SK-N-SH treated with all-trans-retinoic acid at 6 μM for 48 hours (cell line): ENCODE results near the gene LUC7L.

Source experiments
- ESRRG ChIP-seq: fragments of 250-450 bp; sonication (Bioruptor Pico); IDR thresholded peaks from 2 replicates; pipeline ENCODE4 v1.6.1; 2021; ENCODE audit warnings: mild to moderate bottlenecking
- OSR1 ChIP-seq: fragments of 250-450 bp; sonication (Bioruptor Pico); IDR thresholded peaks from 2 replicates; pipeline ENCODE4 v1.8.0; 2022; ENCODE audit warnings: moderate library complexity, mild to moderate bottlenecking, inconsistent platforms
- PPARA ChIP-seq: fragments of 250-450 bp; sonication (Bioruptor Pico); IDR thresholded peaks from 2 replicates; pipeline ENCODE4 v1.5.0; 2020; ENCODE audit warnings: mild to moderate bottlenecking, borderline replicate concordance
- RARB ChIP-seq: fragments of 250-450 bp; sonication (Bioruptor Pico); IDR thresholded peaks from 2 replicates; pipeline ENCODE4 v1.8.0; 2021; ENCODE audit warnings: mild to moderate bottlenecking, moderate library complexity
- SNAI2 ChIP-seq: fragments of 250-450 bp; sonication (Bioruptor Pico); IDR thresholded peaks from 2 replicates; pipeline ENCODE4 v1.5.0; 2020; ENCODE audit warnings: mild to moderate bottlenecking, moderate library complexity
- TCF4 ChIP-seq: fragments of 250-450 bp; sonication (Bioruptor Pico); IDR thresholded peaks from 2 replicates; pipeline ENCODE4 v1.8.0; 2021; ENCODE audit warnings: mild to moderate bottlenecking, moderate library complexity, borderline replicate concordance
- TOX ChIP-seq: fragments of 250-450 bp; sonication (Bioruptor Pico); IDR thresholded peaks from 2 replicates; pipeline ENCODE4 v1.8.0; 2021; ENCODE audit warnings: mild to moderate bottlenecking, moderate library complexity, borderline replicate concordance
- ZC3H10 ChIP-seq: fragments of 250-450 bp; sonication (Bioruptor Pico); IDR thresholded peaks from 2 replicates; pipeline ENCODE4 v1.5.1; 2021; ENCODE audit warnings: mild to moderate bottlenecking, moderate library complexity
- ZFP3 ChIP-seq: fragments of 250-450 bp; sonication (Bioruptor Pico); IDR thresholded peaks from 2 replicates; pipeline ENCODE4 v1.5.0; 2020; ENCODE audit warnings: mild to moderate bottlenecking, moderate library complexity
- ZNF8 ChIP-seq: fragments of 450-650 bp; formaldehyde crosslinking; IDR thresholded peaks from 2 replicates; pipeline ENCODE4 v1.5.0; 2020; ENCODE audit warnings: mild to moderate bottlenecking, moderate library complexity
- TF ChIP-seq, protein P1 (sequence below): fragments of 250-450 bp; sonication (Bioruptor Pico); IDR thresholded peaks from 2 replicates; pipeline ENCODE4 v1.5.1; 2021; ENCODE audit warnings: mild to moderate bottlenecking, moderate library complexity
- TF ChIP-seq, protein P2 (sequence below): fragments of 250-450 bp; sonication (Bioruptor Pico); IDR thresholded peaks from 2 replicates; pipeline ENCODE4 v1.5.0; 2020; ENCODE audit warnings: mild to moderate bottlenecking, moderate library complexity
- TF ChIP-seq, protein P3 (sequence below): fragments of 250-450 bp; sonication (Bioruptor Pico); IDR thresholded peaks from 2 replicates; pipeline ENCODE4 v1.8.0; 2020; ENCODE audit warnings: mild to moderate bottlenecking, moderate library complexity, borderline replicate concordance
- TF ChIP-seq, protein P4 (sequence below): fragments of 250-450 bp; sonication (Bioruptor Pico); IDR thresholded peaks from 2 replicates; pipeline ENCODE4 v1.8.0; 2021; ENCODE audit warnings: low read depth, mild to moderate bottlenecking, moderate library complexity, borderline replicate concordance

GRCh38 chr16:166375-167121 is 62.7 kb downstream of the LUC7L start:
- TF ChIP-seq ZFP3 (CRISPR knock-in tag) (no peak), TCF4 (no peak), ESRRG (CRISPR knock-in tag) (no peak), PPARA (no peak), ZC3H10 (no peak), ZNF8 (CRISPR knock-in tag) (no peak), RARB (CRISPR knock-in tag) (no peak), TOX (no peak), OSR1 (CRISPR knock-in tag) (no peak), SNAI2 (CRISPR knock-in tag) (no peak)
- TF ChIP-seq, protein P1, sequence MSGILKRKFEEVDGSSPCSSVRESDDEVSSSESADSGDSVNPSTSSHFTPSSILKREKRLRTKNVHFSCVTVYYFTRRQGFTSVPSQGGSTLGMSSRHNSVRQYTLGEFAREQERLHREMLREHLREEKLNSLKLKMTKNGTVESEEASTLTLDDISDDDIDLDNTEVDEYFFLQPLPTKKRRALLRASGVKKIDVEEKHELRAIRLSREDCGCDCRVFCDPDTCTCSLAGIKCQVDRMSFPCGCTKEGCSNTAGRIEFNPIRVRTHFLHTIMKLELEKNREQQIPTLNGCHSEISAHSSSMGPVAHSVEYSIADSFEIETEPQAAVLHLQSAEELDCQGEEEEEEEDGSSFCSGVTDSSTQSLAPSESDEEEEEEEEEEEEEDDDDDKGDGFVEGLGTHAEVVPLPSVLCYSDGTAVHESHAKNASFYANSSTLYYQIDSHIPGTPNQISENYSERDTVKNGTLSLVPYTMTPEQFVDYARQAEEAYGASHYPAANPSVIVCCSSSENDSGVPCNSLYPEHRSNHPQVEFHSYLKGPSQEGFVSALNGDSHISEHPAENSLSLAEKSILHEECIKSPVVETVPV = no peak
- TF ChIP-seq, protein P2, sequence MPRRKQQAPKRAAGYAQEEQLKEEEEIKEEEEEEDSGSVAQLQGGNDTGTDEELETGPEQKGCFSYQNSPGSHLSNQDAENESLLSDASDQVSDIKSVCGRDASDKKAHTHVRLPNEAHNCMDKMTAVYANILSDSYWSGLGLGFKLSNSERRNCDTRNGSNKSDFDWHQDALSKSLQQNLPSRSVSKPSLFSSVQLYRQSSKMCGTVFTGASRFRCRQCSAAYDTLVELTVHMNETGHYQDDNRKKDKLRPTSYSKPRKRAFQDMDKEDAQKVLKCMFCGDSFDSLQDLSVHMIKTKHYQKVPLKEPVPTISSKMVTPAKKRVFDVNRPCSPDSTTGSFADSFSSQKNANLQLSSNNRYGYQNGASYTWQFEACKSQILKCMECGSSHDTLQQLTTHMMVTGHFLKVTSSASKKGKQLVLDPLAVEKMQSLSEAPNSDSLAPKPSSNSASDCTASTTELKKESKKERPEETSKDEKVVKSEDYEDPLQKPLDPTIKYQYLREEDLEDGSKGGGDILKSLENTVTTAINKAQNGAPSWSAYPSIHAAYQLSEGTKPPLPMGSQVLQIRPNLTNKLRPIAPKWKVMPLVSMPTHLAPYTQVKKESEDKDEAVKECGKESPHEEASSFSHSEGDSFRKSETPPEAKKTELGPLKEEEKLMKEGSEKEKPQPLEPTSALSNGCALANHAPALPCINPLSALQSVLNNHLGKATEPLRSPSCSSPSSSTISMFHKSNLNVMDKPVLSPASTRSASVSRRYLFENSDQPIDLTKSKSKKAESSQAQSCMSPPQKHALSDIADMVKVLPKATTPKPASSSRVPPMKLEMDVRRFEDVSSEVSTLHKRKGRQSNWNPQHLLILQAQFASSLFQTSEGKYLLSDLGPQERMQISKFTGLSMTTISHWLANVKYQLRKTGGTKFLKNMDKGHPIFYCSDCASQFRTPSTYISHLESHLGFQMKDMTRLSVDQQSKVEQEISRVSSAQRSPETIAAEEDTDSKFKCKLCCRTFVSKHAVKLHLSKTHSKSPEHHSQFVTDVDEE (CRISPR knock-in tag) = no peak
- TF ChIP-seq, protein P3, sequence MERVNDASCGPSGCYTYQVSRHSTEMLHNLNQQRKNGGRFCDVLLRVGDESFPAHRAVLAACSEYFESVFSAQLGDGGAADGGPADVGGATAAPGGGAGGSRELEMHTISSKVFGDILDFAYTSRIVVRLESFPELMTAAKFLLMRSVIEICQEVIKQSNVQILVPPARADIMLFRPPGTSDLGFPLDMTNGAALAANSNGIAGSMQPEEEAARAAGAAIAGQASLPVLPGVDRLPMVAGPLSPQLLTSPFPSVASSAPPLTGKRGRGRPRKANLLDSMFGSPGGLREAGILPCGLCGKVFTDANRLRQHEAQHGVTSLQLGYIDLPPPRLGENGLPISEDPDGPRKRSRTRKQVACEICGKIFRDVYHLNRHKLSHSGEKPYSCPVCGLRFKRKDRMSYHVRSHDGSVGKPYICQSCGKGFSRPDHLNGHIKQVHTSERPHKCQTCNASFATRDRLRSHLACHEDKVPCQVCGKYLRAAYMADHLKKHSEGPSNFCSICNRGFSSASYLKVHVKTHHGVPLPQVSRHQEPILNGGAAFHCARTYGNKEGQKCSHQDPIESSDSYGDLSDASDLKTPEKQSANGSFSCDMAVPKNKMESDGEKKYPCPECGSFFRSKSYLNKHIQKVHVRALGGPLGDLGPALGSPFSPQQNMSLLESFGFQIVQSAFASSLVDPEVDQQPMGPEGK (CRISPR knock-in tag) = no peak
- TF ChIP-seq, protein P4, sequence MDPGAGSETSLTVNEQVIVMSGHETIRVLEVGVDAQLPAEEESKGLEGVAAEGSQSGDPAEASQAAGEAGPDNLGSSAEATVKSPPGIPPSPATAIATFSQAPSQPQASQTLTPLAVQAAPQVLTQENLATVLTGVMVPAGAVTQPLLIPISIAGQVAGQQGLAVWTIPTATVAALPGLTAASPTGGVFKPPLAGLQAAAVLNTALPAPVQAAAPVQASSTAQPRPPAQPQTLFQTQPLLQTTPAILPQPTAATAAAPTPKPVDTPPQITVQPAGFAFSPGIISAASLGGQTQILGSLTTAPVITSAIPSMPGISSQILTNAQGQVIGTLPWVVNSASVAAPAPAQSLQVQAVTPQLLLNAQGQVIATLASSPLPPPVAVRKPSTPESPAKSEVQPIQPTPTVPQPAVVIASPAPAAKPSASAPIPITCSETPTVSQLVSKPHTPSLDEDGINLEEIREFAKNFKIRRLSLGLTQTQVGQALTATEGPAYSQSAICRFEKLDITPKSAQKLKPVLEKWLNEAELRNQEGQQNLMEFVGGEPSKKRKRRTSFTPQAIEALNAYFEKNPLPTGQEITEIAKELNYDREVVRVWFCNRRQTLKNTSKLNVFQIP (CRISPR knock-in tag) = no peak
